DOHH2 (cell line): ENCODE results near the gene ARHGAP6.

Experiments used
- EZH2phosphoT487 ChIP-seq: fragments of 200-600 bp; sonication (generic); IDR thresholded peaks from 2 replicates; pipeline ENCODE4 v1.6.1; 2017; ENCODE audit warnings: borderline replicate concordance, mild to moderate bottlenecking, antibody characterized with exemption, low read length, moderate library complexity, mixed read lengths
- TF ChIP-seq, protein P1 (sequence below): fragments of 200-600 bp; sonication (generic); IDR thresholded peaks from one replicate; pipeline ENCODE4 v1.5.1; 2014; ENCODE audit warnings: antibody characterized with exemption, mild to moderate bottlenecking, low read depth, low read length; ENCODE audit not compliant: poor library complexity, severe bottlenecking

DNA sequence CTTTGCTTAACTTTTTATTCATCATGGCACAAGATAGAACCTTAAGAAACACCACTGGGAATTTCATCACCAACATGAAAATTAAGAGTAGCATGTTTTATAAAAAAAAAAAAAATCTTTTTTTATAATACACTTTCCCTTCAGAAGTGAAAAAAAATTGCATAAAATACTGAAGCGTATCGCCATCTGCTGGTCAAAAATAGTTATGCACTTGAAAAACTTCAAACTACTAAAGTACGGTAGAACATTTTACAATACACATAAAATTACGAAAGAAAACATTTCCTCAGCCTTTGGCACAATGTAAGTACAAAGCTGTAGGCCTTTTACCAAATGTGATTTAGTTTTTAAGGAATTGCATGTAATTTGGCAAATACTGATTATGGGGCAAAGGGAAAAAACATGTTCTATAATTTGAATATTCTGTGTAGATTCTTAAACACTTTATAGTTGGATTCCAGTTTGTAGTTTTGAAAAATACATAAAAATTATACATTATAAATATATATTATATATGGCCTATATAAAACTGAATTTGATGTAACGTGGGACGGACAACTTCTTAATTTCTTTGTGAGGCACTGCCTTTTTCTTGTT is 528.1 kb downstream of the ARHGAP6 start:
- TF ChIP-seq, protein P1, sequence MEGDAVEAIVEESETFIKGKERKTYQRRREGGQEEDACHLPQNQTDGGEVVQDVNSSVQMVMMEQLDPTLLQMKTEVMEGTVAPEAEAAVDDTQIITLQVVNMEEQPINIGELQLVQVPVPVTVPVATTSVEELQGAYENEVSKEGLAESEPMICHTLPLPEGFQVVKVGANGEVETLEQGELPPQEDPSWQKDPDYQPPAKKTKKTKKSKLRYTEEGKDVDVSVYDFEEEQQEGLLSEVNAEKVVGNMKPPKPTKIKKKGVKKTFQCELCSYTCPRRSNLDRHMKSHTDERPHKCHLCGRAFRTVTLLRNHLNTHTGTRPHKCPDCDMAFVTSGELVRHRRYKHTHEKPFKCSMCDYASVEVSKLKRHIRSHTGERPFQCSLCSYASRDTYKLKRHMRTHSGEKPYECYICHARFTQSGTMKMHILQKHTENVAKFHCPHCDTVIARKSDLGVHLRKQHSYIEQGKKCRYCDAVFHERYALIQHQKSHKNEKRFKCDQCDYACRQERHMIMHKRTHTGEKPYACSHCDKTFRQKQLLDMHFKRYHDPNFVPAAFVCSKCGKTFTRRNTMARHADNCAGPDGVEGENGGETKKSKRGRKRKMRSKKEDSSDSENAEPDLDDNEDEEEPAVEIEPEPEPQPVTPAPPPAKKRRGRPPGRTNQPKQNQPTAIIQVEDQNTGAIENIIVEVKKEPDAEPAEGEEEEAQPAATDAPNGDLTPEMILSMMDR, result peak; percentile 35
- no peak for TF ChIP-seq EZH2phosphoT487
